HT1080 (cell line): ENCODE measurements around the gene TCF7L2. TPM values are rescaled to one million over a fixed set of nuclear protein-coding genes. Genes with fewer than 3 reads are reported as not detected.

ENCODE experiments used
- DNase-seq: peaks from one replicate; pipeline ENCODE4 v3.0.0-alpha.2; 2015; ENCODE audit warnings: low read depth
- total RNA-seq: library from RNA; depleted of rRNA; stranded (reverse); fragments of >200 nt; shearing (Covaris generic); gene quantifications from 2 replicates; pipeline ENCODE4 v1.2.3, GENCODE V29; 2014

Gene TCF7L2
- total RNA-seq, 1 experiment from 2014 or later, result 9.6 TPM

DNA sequence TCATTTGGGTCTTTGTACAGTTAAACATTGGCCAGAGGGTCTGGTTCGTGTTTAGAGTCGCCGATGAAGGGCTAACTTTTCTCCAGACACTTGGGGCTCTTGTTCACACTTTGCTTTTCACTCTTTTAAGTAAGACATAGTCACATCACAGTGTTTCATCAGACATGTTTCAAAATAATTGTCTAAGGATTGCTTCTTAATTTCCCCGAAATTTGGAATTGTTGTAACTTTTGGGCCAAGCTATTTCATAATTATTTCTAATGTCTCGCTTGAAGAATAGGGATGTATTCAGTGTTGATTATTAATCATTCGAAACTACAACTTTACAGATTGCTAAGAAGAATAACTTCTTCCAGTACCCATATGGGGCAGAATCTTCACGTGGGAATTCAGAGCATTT is 92.8 kb downstream of the TCF7L2 start:
- DNase-seq, result no peak

- no peak for DNase-seq
These were observed 94.1 kb downstream of the TCF7L2 start for GRCh38 chr10:113044016-113044755.

DNA sequence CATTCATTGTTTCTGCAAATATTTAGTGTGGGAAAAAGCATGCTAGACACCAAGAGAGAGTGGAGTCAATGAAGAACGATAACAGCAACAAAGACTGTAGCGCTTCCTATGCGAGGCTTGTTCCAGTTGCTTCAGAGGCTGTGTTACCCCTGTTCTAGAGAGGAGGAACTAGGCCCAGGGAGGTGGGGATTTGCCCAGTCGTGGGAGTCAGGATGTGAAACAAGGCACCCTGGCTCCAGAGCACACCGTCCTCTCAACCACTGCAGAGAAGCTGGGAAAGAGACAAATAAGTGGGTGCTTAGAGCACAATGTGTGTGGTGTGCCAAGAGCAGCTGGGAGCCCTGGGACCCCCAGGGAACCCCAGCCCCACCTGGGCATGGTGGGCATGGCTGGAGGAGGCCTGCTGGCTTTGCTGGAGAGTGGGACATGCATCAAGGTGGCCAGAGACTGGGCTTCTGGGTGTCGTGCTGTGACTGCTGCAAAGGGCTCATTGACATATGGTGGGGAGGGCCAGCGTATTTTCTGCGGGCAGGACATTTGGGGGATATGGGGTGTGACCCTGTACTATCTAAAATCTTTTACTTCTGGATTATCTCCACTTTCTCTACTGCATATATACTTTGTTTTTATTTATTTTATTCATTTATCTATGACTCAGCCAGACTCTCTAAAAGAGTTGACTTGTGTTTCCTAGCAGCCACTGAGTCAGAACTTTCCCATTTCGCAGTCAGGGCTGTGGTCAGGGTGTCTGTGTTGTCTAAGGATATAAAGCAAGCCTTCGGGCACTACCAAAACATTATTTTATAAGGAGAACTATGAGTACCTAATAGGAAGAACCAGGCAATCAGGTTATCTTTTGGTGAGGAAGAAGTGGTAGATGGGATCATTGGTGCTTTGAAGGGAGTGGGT is 95.4 kb downstream of the TCF7L2 start:
- peak; percentile 86 for DNase-seq

DNA sequence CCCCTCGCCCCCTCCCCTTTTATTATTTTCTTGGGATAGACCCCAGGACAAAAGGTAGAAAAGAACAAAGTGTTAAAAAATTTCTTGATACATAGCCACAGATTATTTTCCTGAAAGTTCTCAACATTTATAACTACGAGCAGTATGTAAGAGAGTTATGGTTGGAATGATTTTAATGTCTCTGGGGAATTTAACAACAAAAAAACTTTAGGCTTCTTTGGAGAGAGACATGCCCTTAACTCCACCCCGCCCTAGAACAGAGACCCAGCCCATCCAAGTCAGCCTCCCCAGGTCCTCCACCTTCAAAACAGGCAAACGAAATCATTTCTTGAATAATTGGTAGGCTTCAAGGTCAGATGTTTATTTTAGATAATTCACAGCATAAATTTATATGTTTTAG is 97.1 kb downstream of the TCF7L2 start:
- no peak for DNase-seq

DNA sequence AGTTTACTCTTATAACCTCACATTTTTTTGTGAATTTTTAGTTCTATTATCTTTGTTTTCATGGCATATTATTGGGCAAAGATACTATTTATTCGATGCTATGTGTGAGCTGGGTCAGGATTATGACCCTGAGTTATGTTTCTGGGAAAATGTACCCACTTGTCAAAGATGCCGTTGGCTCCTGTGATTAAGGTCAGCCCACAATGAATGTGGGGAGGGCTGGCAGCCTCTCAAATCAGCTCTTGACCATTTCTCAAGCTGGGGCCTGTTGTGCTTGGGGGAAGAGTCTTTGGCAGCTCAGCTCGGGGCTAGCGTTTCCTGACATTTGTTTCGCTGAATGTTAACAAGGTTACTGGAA is 97.5 kb downstream of the TCF7L2 start:
- DNase-seq, result no peak

GRCh38 chr10:113047963-113048781 is 98.1 kb downstream of the TCF7L2 start:
- DNase-seq, result no peak

- no peak for DNase-seq
These were observed 99.8 kb downstream of the TCF7L2 start for GRCh38 chr10:113049881-113050280.

GRCh38 chr10:113052076-113052830 is 102.2 kb downstream of the TCF7L2 start:
- no peak for DNase-seq

DNA sequence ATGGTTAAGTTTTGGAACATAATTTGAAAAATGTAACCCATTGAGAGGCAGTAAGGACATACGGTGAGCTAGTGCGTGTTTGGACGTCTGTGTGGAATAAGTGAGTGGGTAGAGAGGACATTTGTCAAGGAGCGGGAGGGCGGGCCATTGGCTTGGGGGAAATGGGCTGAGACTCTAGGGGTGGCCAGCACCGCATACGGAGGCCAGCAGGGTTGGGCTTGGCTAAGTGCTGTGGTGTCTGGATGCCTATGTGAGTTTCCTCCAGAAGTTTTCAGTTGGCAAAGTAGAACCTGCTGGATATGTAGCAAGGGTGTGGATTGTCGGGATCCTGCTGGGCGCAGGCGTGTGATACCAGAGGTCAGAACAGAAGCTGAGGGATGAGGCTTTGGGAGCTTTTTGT is 103.0 kb downstream of the TCF7L2 start:
- no peak for DNase-seq

DNA sequence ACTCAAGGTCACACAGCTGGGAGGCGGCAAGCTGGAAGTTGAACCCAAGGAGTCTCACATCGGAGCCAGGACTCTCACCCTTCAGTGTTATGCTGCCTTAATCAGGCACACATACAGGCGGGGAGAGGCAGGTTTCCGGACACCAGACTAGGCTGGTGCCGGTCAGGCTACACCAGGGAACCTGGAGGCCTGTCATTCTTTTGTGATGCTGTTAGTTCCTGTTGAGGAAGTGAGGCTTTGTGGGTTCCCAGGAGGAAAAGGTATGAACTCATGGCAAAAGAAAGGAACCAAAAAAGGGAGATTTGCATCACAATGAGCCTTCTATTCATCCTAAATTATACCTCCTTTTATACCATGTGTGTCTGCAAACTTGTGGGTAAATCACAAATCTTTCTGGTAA is 103.8 kb downstream of the TCF7L2 start:
- peak; percentile 86 for DNase-seq

GRCh38 chr10:113055458-113055857 is 105.4 kb downstream of the TCF7L2 start:
- DNase-seq, result no peak

GRCh38 chr10:113056030-113056429 is 106.0 kb downstream of the TCF7L2 start:
- no peak for DNase-seq

- peak; percentile 91 for DNase-seq
These were observed 106.5 kb downstream of the TCF7L2 start for GRCh38 chr10:113056441-113057021.

DNA sequence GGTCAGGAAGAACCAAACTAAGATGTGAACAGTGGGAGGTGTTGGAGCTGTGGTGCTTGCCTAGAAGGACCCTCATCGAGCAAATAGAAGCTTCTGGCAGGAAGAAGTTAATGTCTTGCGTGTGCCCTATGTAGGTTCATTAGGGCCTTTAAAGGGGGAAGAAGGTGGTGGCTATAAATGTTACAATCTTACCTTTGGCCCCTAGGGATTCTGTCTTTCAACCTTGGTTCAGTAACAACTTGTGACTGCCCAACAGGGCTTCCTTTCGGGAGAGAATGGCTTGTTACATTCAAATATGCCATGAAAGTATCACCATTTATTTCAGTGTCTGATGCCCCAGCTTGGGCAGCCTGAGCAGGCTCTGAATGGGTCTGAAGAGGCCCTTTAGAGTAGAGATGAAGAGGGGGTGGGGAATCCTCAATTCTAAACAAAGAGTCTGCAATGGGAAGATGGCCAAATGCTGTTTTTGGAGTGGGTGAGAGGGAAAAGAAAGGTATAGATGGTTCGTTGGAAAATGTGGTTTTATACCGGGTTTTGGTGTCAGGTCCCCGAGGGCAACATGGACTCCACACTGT is 108.0 kb downstream of the TCF7L2 start:
- no peak for DNase-seq

- DNase-seq, result no peak
These were observed 108.7 kb downstream of the TCF7L2 start for GRCh38 chr10:113058523-113059370.

DNA sequence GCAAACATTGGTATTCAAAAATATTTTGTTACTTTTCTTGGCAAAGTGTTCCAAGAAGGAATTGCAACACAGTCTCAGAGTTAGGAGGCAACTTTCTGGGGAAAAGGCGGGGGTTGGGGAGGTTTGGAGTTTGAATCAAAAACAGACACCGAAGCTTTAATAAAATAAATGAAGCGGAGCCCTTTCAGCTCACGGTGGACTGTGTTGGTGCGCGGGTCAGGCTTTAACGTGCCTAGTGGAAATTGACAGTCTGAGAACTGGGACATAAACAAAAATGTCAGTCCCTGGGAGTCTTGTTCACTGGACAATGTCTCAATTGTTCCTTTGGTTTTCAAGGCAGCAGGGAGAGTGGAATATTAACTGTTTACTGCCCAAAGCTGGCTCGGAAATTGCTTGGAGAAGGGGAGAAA is 109.3 kb downstream of the TCF7L2 start:
- DNase-seq, result no peak

DNA sequence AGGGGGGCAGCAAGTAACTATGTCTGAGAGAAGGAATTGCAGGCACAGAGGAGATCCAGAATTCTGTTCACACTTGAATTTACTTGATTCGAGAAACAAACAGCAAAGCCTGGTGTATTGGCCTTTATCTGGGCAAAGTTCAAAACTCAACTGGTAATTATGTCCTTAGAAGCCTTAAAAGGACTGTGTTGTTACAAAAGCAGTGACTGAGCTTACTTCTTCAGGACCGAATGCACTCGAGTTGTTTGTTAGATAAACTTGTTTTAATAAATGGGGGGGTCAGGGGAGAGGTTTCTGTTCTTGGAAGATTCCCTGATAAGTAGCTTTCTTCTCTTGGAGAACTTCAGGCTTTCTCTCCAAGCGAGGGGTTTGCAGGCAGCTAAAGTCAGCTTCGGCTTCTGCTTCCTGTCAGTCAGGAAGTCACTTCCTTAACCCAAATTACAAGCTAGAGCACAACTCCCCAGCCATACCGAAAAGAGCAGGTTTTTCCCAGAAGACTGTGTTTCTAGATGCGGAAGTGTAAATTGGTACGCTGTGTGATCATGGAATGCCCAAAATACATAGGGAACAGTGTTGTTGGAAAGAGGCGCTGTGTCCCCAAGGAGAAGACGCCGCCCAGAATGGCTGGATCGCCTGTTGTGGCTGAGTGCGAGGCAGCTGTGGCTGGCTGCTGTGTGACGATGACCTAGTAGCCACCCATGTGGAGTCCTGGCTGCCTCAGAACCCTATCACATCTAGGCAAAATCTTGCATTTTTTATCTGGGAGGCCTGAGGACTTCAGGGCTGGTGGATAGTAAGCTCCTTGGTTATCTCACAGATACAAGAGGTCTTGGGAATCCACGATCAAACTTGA is 110.4 kb downstream of the TCF7L2 start:
- DNase-seq, result no peak

- DNase-seq, result no peak
These were observed 111.0 kb downstream of the TCF7L2 start for GRCh38 chr10:113061054-113061430.
